ENCODE results near the gene SEMA6B.

The SEMA6B gene

GRCh38 chr19:4588291-4588761 is 28.8 kb upstream of the SEMA6B start:
- DNase-seq: no peak

GRCh38 chr19:4587527-4587926 is 28.0 kb upstream of the SEMA6B start:
- no peak for DNase-seq

DNA sequence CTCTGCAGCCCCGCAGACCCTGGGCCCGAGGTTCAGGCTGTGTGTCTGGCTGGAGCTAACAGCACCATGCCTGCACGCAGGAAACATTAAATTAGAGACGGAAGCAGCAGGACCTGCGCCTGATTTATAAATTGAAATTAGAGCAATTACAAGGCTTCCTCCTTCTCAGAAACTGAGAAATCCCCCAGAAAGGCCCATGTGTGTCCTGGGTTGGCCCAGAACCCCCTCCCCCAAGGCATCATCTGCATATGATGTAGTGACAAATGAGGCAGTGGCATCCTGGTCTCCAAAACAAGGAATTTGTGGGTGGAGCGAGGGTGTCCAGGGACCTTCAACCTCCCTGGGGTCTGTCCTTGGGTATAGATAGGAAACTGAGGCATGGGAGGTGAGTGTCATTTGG is 27.2 kb upstream of the SEMA6B start:
- DNase-seq: no peak

DNA sequence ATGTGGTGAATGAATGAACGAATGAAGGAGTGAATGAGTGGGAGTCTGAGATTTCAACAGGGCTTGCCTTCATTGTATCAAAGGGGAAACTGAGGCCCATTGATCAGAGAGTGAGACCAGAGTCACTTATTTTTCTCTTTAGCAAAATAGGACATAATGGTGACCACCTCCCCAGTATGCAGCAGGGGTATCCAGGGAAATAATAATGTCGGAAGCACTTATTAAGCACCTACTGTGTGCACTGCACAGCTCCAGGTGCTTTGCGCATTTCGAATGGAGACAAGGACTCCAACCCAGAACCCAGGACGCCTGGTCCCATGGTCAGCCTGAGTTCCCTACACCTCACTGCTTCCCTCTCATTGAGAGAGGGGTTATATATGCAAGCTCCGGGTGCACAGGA is 26.8 kb upstream of the SEMA6B start:
- DNase-seq: no peak

DNA sequence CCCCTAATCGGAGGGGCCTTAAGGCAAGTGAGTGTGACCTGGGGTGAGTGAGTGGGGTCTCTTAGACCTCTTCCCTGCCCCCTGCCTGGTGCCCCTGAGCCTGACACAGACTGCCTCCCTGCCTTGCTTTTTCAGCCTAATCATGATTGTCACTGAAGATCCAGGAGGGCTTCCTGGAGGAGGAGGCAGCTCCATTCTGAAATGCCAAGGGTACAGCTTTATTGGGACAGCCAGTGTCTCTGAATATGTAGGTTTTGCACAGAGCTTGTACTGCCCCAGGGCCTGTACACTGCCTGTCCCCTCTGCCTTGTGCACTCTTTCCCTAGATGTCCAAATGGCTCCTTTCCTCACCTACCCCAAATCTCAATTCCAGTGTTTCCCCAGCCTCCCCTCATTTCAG is 26.1 kb upstream of the SEMA6B start:
- no peak for DNase-seq

DNA sequence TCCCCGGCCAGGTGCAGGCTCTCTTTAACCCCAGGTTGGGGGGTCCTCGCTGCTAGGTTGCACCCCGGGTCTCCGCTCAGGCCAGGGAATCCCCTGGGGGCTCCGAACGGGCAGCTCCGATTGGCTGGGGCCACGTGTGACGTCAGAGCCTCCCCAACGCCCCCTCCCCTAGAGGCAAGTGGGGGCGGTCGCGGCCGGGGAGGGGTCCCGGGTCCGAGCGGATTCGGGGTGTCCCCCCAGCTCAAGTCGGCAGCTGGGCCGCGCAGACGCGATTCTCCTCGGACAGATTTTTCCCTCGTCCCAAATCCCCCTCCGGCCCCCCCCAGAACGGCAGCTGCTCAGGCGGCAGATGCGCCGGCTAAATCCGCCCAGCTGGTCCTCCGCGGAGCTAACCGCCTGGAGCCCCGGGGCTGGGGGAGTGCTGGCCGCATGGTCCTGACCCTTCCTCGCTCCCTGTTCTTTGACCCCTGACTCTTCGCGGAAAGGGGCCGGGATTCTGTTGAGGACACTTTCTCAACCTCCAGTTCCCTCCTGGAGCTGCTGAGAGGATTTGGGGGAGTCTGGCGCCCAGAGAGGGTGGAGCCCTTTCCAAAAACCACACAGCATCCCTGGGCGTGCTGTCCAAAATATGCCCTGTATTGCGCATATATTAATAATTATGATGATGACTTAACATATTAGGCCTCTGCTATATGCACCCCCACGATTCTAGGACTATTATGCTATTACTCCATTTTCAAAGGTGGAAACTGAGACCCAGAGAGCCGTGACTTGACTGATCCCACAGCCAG is 25.4 kb upstream of the SEMA6B start:
- DNase-seq: no peak

DNA sequence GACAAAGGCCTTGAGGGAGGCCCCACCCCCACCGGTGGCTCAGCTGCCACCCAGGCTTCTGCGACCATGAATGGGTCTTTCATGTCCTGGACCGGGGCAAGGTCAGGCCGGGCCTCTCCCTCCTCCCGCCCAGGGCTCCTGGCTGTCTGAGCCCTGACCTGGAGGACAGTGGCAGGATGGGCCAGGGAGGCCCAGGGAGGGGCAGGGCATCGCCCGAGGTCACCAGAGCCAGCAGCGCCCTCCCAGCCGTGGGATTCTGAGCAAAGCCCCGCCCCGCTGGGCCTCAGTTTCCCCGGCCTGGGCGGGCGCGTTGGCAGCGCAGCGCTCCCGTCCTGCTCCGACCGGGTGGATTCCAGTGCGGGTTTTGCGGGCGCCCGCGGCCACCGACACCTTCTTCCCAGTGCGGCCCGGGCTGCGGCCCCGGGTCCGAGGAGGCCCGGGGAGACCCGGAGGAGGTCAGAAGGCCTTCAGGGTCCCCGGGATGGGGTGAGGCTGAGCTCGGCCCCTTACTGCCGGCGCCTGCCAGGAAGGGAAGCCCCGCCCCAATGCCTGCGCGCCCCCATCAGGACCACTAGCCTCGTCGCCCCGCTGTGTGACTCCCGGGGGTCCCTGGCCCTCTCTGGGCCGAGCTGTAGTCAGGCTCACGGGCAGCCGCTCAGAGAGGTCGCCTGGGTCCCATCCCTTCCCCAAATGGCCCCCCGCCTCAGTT is 24.6 kb upstream of the SEMA6B start:
- DNase-seq: no peak

DNA sequence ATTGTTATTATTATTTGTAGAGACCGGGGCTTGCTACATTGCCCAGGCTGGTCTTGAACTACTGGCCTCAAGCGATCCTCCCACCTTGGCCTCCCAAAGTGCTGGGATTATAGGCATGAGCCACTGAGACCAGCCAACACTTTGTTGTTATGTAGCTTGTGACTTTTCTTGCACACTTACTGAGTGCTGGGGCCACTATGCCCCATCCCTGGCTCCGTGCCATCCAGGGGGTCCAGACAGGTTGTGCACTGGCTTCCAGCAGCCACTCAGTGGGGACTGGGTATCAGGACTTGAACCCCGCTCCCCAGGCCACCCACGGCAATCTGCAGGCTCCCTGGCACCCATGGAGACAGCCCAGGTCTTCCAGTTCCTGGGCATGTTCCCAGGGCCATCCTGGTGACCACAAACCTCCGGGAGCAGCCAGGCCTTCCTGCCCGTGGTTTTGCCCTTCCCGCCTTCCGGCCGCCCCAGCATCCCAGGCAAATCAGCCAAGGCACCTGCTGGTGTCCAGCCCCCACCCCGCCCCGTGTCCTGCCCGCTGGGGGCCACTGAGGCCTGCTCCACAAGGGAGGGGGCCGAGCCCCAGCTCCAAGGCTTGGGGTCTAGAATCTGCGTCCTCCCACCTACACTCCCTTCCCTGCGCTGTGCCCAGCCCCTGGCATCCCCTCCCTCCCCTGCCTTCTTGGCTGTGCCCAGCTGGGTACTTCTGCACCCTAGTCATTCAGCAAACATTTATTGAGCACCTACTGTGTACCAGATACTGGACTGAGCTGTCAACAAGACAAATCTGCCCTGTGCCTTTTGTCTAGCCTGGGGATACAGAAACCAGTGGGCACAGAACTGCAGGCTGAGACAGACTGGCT is 23.7 kb upstream of the SEMA6B start:
- DNase-seq: no peak

GRCh38 chr19:4581666-4582553 is 22.4 kb upstream of the SEMA6B start:
- peak; percentile 28 for DNase-seq

DNA sequence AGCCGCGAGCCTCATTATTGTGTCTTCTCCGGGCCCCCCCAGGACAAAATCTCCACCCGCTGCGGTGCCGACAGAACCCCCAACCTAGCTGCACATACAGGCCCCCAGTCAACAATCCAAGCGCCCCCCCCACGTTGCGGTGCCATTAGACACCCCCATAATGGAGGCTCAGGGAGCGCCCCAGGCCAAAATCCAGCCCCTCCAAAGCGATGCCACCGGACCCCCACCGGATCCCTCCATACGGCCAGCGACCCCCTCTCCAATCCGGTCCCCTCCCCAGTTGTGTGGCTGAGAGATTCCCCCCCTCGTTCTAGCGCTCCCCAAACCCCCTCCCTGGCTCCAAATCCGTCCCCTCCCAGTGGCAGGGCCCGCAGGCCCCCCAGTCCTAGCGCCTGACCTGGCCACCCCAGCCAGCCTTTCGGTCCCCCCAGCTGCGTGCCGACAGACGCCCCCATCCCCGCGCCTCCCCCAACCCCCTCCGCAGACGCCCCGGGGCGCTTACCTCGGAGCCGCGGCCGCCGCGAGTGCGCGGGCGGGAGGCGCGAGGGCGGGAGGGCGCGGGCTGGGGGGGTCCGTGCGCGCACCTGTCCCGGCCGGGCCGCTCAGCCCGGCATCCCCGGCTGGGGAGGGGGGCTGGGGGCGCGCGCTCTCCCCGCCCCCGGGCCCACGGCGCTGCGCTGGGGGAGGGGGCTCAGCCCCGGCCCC is 21.6 kb upstream of the SEMA6B start:
- DNase-seq: no peak

DNA sequence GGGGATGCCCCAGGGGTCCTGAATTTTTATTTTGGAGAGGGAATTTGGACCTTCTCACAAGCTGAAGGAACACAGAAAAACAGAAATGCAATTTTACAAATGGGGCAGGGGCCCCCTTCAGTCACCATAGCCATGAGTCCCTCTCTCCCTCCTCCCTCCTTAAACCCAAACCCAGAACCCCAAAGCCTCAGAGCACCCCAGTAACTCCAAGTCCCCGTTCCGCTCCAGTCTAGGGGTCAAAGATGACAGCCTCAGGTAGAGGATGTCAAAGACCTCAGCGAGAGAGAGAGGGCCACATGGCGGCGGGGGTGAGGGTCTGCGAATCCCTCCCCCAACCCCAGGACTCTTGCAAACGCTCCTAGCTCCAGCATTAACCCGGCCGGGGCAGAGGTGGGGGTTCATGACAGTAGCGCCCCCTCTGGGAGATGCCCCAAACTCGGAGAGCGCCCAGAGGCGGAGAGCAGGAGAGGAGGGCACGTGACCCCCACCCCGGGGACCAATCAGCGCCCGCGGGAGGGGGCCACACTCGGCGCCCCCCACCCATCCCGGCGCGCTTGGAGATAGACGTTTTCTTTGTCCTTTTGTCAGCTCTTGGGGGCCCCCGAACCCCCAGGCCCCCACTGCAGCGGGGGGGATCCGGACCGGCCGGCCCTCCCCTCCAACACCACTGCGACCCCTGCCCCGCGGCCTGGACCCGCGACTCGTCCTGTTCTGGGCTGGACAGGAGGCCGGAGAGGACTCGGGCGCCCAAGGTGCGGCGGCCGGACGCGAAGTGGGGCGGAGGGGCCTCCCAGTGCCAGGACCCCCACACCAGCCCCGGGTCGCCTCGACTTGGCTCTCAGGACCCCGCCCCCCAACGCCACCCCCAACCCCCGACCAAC is 20.8 kb upstream of the SEMA6B start:
- no peak for DNase-seq

DNA sequence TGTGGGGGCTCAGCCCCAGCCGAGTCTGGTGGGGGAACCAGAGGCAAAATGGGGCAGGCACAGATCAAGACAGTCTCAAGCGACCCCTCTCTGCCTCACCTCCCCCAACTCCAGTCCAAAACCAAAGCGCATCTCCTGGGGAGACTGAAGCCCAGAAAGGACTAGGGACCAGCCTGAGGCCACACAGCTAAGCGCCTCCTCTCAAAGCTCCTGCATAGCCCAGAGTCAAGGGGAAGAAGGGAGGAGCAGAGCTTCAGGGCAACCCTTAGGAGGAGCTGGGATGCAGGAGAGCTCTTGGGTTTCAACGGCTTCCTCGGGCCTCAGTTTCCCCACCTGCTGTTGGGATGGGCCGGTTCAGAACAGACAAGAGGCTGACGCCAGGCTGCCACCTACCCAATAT is 19.9 kb upstream of the SEMA6B start:
- no peak for DNase-seq

GRCh38 chr19:4578552-4579248 is 19.2 kb upstream of the SEMA6B start:
- DNase-seq: no peak

GRCh38 chr19:4577020-4577782 is 17.7 kb upstream of the SEMA6B start:
- DNase-seq: no peak

DNA sequence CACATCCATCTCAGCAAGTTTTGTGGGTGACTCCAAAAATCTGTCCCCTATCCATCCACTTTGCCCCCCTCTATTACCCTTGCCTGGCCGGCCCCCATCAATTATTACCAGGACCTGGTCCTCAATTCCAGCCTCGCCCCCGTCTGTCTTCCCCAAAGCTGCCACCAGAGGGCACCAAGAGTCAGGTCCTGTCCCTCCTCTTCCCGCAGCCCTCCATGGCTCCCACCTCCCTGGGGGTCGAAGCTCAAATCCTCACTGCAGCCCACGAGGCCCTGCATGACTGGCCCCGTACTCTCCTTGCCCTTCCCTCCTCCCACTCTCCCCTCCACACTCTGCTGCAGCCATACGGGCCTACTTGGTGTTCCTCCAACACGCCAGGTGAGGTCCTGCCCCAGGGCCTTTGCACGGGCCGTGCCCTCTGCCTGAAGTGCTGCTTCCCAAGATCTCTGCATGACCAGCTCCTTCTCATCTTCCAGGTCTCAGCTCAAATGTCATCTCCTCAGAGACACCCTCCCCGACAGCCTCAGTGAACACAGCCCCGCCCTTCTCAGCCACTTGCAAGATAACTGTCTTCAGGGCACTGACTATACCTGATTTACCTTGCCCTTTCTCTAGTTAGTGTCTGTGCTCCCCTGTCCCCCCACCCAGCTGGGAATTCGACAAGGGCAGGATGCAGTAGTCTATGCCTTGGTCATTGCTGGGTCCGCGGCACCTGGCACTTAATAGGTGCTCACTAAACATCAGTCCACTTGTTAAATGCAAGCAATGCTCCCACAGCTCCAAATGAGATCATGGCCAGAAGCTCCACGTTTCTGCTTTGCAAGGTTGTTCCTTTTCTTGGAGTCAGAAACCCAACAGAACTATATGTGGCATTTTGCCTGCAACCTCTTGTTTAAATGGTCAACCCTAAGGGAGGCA is 16.8 kb upstream of the SEMA6B start:
- no peak for DNase-seq

DNA sequence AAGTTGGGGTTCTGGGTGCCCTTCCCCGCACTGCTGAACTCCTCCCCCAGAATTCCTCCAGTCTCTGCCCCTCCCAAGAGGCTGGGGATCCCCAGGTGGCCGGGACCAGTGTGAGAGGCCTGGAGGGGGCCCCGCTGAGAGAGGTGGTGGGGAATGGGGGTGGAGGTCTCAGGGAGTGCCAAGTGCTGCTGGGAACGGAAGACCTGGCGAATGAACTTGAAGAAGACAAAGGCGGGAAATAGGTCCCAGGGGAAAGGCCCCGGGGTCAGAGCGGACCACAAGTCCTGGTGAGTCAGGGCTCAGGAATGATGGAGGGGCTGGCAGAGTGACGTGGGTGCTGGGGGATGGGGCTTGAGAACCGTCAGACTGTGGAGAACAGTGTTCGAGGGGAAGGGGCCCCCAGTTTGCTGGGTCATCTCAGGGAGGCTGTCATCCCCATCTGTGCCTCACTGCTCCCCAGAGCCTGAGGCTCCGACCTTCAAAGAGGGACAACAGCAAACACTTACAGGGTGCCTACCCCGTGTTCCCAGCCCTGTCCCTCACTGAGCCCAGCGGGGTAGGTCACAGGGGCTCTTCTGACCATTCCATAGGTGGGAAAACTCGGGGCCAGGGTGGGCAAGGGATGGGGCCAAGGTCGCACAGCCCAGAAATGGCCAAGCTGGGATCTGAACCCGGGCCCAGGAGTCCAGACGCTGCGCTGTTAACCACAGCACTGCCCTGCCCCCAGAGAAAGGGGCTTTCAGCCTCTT is 16.0 kb upstream of the SEMA6B start:
- DNase-seq: no peak

- no peak for DNase-seq
These were observed 14.2 kb upstream of the SEMA6B start for GRCh38 chr19:4573682-4574081.
